ENCODE measurements around the gene HMX1. TPM values are rescaled to one million over a fixed set of nuclear protein-coding genes. Genes with fewer than 3 reads are reported as not detected.

The HMX1 gene
- total RNA-seq, 1 experiment from 2014 or later = not detected

DNA sequence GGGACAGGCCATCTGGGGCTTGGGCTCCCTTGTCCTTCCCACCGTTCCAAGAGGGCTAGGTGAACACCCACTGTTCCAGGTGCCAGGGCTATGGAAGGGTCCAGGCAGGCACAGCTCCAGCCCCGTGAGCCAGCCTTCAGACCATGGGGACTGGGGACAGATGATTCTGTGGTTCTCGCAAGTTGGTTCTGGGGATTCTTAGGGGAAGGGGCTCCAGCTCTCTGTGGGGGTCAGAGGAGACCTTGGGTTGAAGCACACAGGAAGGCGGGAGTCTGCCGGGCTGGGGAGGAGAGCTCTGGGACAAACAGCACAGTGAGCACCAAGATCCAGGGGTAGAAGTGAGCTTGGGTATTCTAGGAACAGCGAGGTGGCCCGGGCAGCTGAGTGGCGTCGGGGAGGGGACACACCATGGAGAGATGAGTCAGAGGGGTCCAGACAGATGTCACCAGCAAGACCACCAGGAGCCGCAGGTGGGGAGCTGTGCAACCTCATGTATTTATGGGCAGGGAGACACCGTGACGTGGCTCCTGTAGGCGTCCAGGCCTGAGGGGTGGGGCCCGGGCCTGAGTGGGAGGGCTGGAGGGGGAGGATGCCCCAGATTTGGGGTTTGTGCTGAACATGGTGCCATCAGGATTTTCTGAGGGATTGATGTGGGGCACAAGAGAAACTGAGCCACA, 48.8 kb upstream of the HMX1 start:
- CTCF ChIA-PET = no interaction called here
- H3K79me2 ChIP-seq (ENCODE audit: low read length) = no peaks in the 10 kb centered on the region
- H3K27me3 ChIP-seq (ENCODE audit: low read length) = no peaks in the 10 kb centered on the region; the same call in 1 of the 2 replicates
- no peaks in the 10 kb centered on the region for H3K9me3 ChIP-seq (ENCODE audit: low read length)
- no peaks in the 10 kb centered on the region for H3K4me1 ChIP-seq (ENCODE audit: insufficient read depth, low read length)
- H4K20me1 ChIP-seq (ENCODE audit: low read length) = no peaks in the 10 kb centered on the region
- TF ChIP-seq EZH2 (IDR thresholded peaks at IDR 0.05; ENCODE audit: low read length, unreplicated experiment) = no peak
- H3K9ac ChIP-seq (ENCODE audit: low read length) = no peak overlapping the region
- intact Hi-C loops (cut with micrococcal nuclease) = no loop called here
- POLR2A ChIA-PET (ENCODE audit: unreplicated experiment) = no interaction called here
- no peak overlapping the region for H3K27ac ChIP-seq (ENCODE audit: low read length)
- no peak overlapping the region for H2AFZ ChIP-seq (ENCODE audit: low read length)
- DNase-seq (no peak), ATAC-seq (no peak)
- no peaks in the 10 kb centered on the region for H3F3A ChIP-seq (ENCODE audit: low read length, unreplicated experiment)
- no peaks in the 10 kb centered on the region for H3K9me2 ChIP-seq (replicated peaks; ENCODE audit: low read length)
- no peaks in the 10 kb centered on the region for H3K36me3 ChIP-seq (ENCODE audit: low read depth, low read length)
- H3K4me3 ChIP-seq (ENCODE audit: low read length) = no peak overlapping the region
- BruUV-seq (replicated peaks) = no TSS peak
- H3K4me2 ChIP-seq (ENCODE audit: low read length) = no peak overlapping the region

DNA sequence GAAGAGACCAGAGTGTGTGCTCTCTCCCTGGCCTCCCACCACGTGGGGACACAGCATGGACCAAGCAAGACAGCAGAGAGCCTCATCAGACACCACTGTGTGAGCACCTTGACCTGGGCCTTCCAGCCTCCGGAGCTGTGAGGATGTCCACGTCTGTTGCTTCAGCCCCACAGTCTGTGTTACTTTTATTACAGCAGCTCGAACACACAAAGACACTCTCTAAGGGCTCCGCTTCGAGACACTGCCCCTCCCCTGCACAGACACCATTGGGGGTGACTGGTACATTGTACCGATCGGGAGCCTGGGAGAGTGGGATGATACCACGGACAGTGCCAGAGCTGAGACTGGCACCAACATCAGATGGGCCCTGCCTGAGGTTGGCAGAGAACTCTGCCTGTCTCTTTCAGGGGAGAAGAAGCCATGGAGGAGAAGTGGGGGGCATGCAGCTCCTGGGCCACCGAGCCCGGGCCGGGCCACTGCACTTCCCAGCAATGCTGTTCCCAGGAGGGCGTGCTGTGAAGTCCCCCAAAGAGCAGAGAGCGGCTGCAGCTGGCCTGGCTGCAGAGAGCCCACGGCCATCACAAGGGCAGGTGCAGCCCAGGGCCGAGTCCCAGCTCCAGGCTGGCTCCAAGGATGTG, 48.1 kb upstream of the HMX1 start:
- H3K9me3 ChIP-seq (ENCODE audit: low read length) = no peaks in the 10 kb centered on the region
- ATAC-seq (no peak), DNase-seq (no peak)
- intact Hi-C loops (cut with micrococcal nuclease) = no loop called here
- H4K20me1 ChIP-seq (ENCODE audit: low read length) = no peaks in the 10 kb centered on the region
- no peak overlapping the region for H2AFZ ChIP-seq (ENCODE audit: low read length)
- ChIA-PET POLR2A (ENCODE audit: unreplicated experiment) (no interaction called here), CTCF (no interaction called here)
- no peak overlapping the region for H3K4me3 ChIP-seq (ENCODE audit: low read length)
- H3K9ac ChIP-seq (ENCODE audit: low read length) = no peak overlapping the region
- no peaks in the 10 kb centered on the region for H3K4me1 ChIP-seq (ENCODE audit: insufficient read depth, low read length)
- no peak overlapping the region for H3K4me2 ChIP-seq (ENCODE audit: low read length)
- no peaks in the 10 kb centered on the region for H3K79me2 ChIP-seq (ENCODE audit: low read length)
- BruUV-seq (replicated peaks) = no TSS peak
- no peaks in the 10 kb centered on the region for H3F3A ChIP-seq (ENCODE audit: low read length, unreplicated experiment)
- H3K27me3 ChIP-seq (ENCODE audit: low read length) = no peaks in the 10 kb centered on the region; the same call in 1 of the 2 replicates
- H3K36me3 ChIP-seq (ENCODE audit: low read depth, low read length) = no peaks in the 10 kb centered on the region
- H3K27ac ChIP-seq (ENCODE audit: low read length) = no peak overlapping the region
- TF ChIP-seq, protein P1, sequence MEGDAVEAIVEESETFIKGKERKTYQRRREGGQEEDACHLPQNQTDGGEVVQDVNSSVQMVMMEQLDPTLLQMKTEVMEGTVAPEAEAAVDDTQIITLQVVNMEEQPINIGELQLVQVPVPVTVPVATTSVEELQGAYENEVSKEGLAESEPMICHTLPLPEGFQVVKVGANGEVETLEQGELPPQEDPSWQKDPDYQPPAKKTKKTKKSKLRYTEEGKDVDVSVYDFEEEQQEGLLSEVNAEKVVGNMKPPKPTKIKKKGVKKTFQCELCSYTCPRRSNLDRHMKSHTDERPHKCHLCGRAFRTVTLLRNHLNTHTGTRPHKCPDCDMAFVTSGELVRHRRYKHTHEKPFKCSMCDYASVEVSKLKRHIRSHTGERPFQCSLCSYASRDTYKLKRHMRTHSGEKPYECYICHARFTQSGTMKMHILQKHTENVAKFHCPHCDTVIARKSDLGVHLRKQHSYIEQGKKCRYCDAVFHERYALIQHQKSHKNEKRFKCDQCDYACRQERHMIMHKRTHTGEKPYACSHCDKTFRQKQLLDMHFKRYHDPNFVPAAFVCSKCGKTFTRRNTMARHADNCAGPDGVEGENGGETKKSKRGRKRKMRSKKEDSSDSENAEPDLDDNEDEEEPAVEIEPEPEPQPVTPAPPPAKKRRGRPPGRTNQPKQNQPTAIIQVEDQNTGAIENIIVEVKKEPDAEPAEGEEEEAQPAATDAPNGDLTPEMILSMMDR (conservative IDR thresholded peaks at IDR 0.05; ENCODE audit: low read depth, low read length) = no peak
- TF ChIP-seq EZH2phosphoT487 (IDR thresholded peaks at IDR 0.05; ENCODE audit: borderline replicate concordance, low read length) = no peak
- TF ChIP-seq EZH2 (IDR thresholded peaks at IDR 0.05; ENCODE audit: low read length, unreplicated experiment) = no peak
- H3K9me2 ChIP-seq (replicated peaks; ENCODE audit: low read length) = no peaks in the 10 kb centered on the region

DNA sequence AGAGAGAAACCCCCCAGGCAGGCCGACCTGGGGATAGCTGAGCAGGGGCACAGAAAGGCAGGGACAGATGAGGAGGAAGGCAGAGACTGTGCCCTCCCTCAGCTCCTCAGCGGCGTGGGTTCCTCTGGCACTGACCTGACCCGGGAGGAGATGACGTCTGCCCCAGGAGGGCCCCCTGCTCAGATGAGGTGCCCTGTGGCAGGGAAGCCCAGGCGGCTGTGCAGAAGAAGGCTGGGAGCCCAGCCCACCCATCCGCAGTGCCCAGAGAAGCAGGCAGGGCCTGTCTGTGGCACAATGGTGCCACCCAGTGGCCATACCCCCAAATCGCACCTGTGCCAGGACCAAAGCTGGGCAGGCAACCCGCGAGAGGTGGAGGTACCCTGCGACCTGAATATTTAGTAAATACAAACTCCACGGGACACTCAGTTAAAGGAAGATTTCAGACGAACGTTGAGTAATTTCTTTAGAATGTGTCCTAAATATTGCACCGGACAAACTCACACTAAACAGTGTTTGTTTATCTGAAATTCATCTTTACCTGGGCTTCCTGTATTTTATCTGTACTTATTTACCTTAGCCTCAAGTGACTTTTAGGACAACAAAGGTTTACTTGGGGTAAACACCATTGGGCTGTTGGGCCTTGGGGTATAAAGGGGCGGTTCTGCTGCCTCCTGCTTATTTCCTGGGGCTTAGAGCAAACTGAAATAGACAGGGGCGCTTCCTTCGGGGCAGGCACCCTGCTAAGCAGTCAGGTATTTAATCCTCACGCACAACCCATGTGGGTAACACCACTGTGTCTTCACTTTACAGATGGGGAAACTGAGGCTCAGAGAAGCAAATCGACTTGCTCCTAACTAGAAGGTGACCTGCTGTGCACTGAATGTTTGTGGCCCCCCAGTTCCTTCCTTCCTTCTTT, 46.5 kb upstream of the HMX1 start:
- intact Hi-C loops (cut with micrococcal nuclease) = no loop called here
- TF ChIP-seq, protein P1 (conservative IDR thresholded peaks at IDR 0.05; ENCODE audit: low read depth, low read length) = peak; percentile 79
- no peak for TF ChIP-seq EZH2 (IDR thresholded peaks at IDR 0.05; ENCODE audit: low read length, unreplicated experiment)
- Histone ChIP-seq H3K27ac (ENCODE audit: low read length) (no peak overlapping the region), H3K27me3 (ENCODE audit: low read length) (no peaks in the 10 kb centered on the region; the same call in 1 of the 2 replicates), H3K9ac (ENCODE audit: low read length) (no peak overlapping the region), H2AFZ (ENCODE audit: low read length) (no peak overlapping the region), H3K79me2 (ENCODE audit: low read length) (no peaks in the 10 kb centered on the region), H3K4me1 (ENCODE audit: insufficient read depth, low read length) (no peaks in the 10 kb centered on the region), H3K36me3 (ENCODE audit: low read depth, low read length) (no peaks in the 10 kb centered on the region), H3F3A (ENCODE audit: low read length, unreplicated experiment) (no peaks in the 10 kb centered on the region), H4K20me1 (ENCODE audit: low read length) (no peaks in the 10 kb centered on the region), H3K4me2 (ENCODE audit: low read length) (no peak overlapping the region), H3K4me3 (ENCODE audit: low read length) (no peak overlapping the region), H3K9me2 (replicated peaks; ENCODE audit: low read length) (no peaks in the 10 kb centered on the region), H3K9me3 (ENCODE audit: low read length) (no peaks in the 10 kb centered on the region)
- ATAC-seq = peak; percentile 83
- POLR2A ChIA-PET (ENCODE audit: unreplicated experiment) = no interaction called here
- no TSS peak for BruUV-seq (replicated peaks)
- CTCF ChIA-PET = no interaction called here
- DNase-seq = peak; percentile 72
